Activated CD4-positive, alpha-beta T cell treated with anti-CD3 and anti-CD28 coated beads for 36 hours (primary cell): ENCODE measurements around the gene KCNRG. TPM values are rescaled to one million over a fixed set of nuclear protein-coding genes. Genes with fewer than 3 reads are reported as not detected.

Experiments
- ATAC-seq: fragments of 200-7000 bp; cut with Tn5 transposase; one replicate; pipeline ENCODE4 v1.10.0; 2021; ENCODE audit warnings: mild to moderate bottlenecking, moderate library complexity
- CTCF ChIA-PET: fragments of 350-600 bp; sonication (Branson Sonifier 250); formaldehyde crosslinking; loops from one replicate; lab custom pipeline; 2021; ENCODE audit warnings: antibody characterized with exemption; lab: Charles Lee
- POLR2A ChIA-PET: fragments of 350-600 bp; sonication (Branson Sonifier 250); formaldehyde crosslinking; loops from one replicate; lab custom pipeline; 2021; ENCODE audit warnings: antibody characterized with exemption, inconsistent platforms; lab: Charles Lee
- DNase-seq: peaks from one replicate; pipeline ENCODE4 v3.0.0-alpha.2; 2020
- H3K27ac Mint-ChIP-seq: one replicate; pipeline ENCODE4 v1.8.0; 2021; ENCODE audit warnings: mixed read lengths
- H3K27me3 Mint-ChIP-seq: one replicate; pipeline ENCODE4 v1.8.0; 2021; ENCODE audit warnings: mixed read lengths
- H3K36me3 Mint-ChIP-seq: one replicate; pipeline ENCODE4 v1.8.0; 2021; ENCODE audit warnings: low read depth, mixed read lengths
- H3K4me1 Mint-ChIP-seq: one replicate; pipeline ENCODE4 v1.8.0; 2021; ENCODE audit warnings: mixed read lengths
- H3K4me3 Mint-ChIP-seq: one replicate; pipeline ENCODE4 v1.8.0; 2021; ENCODE audit warnings: mild to moderate bottlenecking, moderate library complexity, mixed read lengths
- H3K9me3 Mint-ChIP-seq: one replicate; pipeline ENCODE4 v1.8.0; 2021; ENCODE audit warnings: low read depth, mixed read lengths
- intact Hi-C, 2 experiments: fragments of 100-400 bp; cut with DNase I in 1 of 2; cut with micrococcal nuclease in 1 of 2; formaldehyde crosslinking; loops; one replicate each; pipeline versions ENCODE4 v1.14.2 to v1.15.1; 2022 to 2024; cut with DNase I, micrococcal nuclease
- total RNA-seq, 2 experiments: library from RNA; stranded (reverse); gene quantifications; one replicate each; pipeline ENCODE4 v1.2.3, GENCODE V29; 2021

KCNRG gene
- total RNA-seq, 2 experiments from 2014 or later = 0.11 to 0.12 TPM

DNA sequence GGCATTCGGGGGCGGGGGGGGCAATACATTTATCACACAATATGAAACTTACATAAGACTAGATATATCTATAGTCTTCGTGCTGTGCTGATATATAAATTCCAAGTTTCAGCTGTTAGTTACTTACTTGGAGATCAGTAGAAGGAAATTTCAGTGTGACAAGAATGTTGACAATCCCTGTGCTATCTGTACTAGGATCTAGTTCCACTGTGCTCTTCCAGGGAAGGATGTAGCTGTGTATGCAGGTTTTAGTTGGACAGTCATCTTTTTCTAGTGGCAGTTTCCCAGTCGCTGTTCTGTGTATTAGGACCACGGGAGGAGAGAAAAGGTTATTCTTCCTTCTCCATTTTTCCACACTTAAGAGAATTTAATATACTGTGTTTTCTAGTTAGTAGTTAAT lies 21.6 kb upstream of the KCNRG start:
- Mint-ChIP-seq H3K27ac (no peak overlapping the region), H3K27me3 (no peaks in the 10 kb centered on the region), H3K4me1 (peaks cover 15% of the 10 kb centered on the region), H3K9me3 (no peaks in the 10 kb centered on the region), H3K4me3 (no peak overlapping the region), H3K36me3 (peaks cover 8% of the 10 kb centered on the region)
- CTCF ChIA-PET = no interaction called here
- POLR2A ChIA-PET = interaction anchor here (0.7 kb wide), 1 partner anchor 113 kb away, joined by 3 read pairs; no protein-coding TSS in a partner anchor
- intact Hi-C loops = no loop called here
- no peak for DNase-seq
- ATAC-seq = no peak

DNA sequence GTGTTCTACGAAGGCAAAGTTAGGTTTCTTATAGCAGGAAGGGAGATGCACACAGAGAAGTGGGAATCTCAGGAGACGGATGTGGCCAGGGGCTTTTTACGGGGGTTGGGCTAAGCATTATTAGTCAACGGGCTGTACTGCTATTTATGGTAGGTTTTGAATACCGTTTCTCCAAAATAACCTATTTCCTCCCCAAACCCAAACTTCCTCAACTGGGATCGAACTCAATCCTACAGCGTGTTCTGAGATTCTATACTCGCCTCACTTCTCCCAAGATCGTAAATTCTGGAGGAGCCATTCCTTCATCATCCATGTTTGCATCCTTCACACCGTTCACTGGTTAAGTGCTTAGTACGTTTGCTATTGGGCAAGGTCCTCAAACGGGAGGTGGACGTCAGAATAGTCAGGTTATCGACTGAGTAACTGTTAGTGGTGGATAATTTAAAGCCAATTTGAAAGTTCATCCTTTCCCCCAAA lies 19.6 kb upstream of the KCNRG start:
- ATAC-seq (no peak), DNase-seq (no peak)
- Mint-ChIP-seq H3K4me1 (peaks cover 34% of the 10 kb centered on the region), H3K9me3 (no peaks in the 10 kb centered on the region), H3K36me3 (peaks cover 19% of the 10 kb centered on the region), H3K4me3 (peak overlapping the region; percentile 77), H3K27ac (peak overlapping the region; percentile 21), H3K27me3 (no peaks in the 10 kb centered on the region)
- CTCF ChIA-PET = interaction anchor here (2.7 to 3.1 kb wide), 2 partner anchors 59 to 916 kb away, joined by 9 to 10 read pairs; partner anchors contain the start of gene SPRYD7
- intact Hi-C loops = loop anchor here (1.0 to 5.0 kb wide), 11 partner anchors 59 to 1807 kb away; partner anchors contain the start of genes CAB39L (in 1 of the 2), DHRS12 (in 1 of the 2), EBPL (in 1 of the 2) and INTS6 (in 1 of the 2)
- POLR2A ChIA-PET = no interaction called here

DNA sequence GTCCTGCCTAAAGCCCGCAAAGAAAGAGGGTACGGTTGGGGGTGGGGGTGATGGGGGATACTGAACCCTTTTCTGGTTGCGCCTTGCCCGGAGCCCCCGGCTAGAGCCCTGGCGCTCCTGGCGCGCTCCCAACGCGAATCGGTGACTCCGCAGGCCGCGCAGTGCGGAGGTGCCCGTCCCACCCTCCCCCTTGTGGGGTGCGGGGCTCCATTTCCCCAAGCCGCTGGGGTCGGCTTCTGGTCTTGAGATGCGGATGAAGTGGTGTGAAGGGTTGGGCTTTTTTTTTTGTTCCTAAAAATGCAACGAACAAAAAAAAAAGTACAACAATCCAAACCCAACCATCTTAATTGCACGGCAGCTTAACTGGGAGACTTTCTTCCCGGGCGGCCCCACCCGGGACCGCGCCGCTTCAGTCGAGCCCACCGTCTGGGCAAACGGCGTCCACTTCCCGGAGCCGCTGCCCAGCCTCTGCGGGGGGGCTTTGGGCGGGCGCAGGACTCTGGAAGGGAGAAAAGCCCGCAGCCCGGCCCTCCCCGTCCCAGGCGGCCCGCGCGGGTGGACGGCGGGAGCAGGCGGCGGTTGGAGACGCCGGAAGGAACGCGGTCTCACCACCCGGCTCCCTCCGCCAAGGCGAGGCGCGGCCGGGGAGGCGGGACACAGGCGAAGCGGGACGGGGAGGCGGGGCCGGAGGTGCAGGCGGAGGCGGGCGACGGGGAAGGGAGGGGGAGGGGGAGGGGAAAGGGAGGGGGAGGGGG lies 18.9 kb upstream of the KCNRG start:
- intact Hi-C loops = loop anchor here (1.0 to 5.0 kb wide), 11 partner anchors 60 to 1806 kb away; partner anchors contain the start of genes CAB39L (in 1 of the 2), DHRS12 (in 1 of the 2), EBPL (in 1 of the 2) and INTS6 (in 1 of the 2)
- ChIA-PET POLR2A (interaction anchor here (1.0 to 1.5 kb wide), 9 partner anchors 79 to 430 kb away, joined by 3 to 16 read pairs (median 5); partner anchors contain the start of gene KPNA3), CTCF (interaction anchor here (0.6 to 3.8 kb wide), 20 partner anchors 16 to 915 kb away, joined by 3 to 29 read pairs (median 5); partner anchors contain the start of genes KCNRG, RNASEH2B and SPRYD7)
- DNase-seq (peak; percentile 93), ATAC-seq (peak; percentile 64)
- Mint-ChIP-seq H3K27ac (no peak overlapping the region), H3K4me3 (peak overlapping the region; percentile 77), H3K4me1 (peaks cover 40% of the 10 kb centered on the region), H3K27me3 (no peaks in the 10 kb centered on the region), H3K36me3 (peaks cover 21% of the 10 kb centered on the region), H3K9me3 (no peaks in the 10 kb centered on the region)

DNA sequence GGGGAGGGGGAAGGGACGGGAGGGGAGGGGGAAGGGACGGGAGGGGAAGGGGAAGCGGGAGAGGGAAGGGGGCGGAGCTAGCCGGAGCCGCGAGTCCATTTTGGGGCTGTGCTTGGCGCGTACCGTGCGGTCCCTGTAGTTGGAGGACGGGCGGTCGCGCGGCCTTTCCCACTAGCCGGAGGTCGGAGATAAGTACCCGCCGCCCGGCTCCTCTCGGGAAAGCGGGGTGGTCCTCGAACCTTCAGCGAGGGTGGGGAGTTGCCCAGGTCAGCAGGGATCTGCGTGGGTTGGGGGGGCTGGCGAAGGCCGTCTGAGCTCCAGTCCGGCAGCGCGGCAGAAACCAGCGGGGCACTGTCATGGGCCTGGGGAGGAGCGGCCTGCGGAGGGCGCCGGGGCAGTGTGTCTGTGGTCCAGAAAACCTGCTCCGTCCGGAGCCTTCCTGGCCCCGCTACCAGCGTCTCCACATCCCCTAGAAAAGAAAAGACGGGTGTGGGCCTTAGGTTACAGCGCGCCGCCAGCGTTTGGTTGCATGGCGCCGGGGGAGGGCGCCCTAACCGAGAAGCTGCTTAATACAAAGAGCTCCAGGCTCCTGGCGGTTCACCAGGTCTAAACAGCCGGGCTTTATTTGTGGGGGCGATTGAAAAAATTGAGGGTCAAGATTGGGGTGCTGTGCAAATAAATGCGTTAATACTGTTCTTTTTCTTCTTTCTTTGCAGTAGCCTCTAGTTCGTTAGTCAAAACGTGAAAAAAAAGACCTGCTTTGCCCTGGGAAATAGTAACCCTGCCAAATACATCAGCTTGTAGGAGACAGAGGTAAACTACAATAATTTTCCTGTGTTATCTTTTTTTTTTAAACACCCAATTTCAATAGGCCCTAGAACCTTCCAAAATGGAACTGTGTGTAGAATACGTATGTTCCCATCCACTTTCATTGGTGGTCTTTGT lies 18.0 kb upstream of the KCNRG start, which contains the start of gene TRIM13:
Gene TRIM13 (plus strand): TSS at position 92 of the 945 bp plus-strand sequence. CDS start 14,899 bp downstream, outside the sequence.
- H3K36me3 Mint-ChIP-seq = peaks cover 23% of the 10 kb centered on the region
- H3K27ac Mint-ChIP-seq = peak within 1 kb of the TSS; percentile 76
- CTCF ChIA-PET = interaction anchor here (0.6 to 3.8 kb wide), 33 partner anchors 9 to 915 kb away, joined by 3 to 29 read pairs (median 4); partner anchors contain the start of genes KCNRG, KPNA3, PHF11 and RNASEH2B
- intact Hi-C loops = loop anchor here (1.0 to 5.0 kb wide), 16 partner anchors 61 to 1805 kb away; partner anchors contain the start of genes SPRYD7 (in 2 of the 2), CAB39L (in 1 of the 2), DHRS12 (in 1 of the 2) and EBPL (in 1 of the 2)
- no peaks in the 10 kb centered on the region for H3K9me3 Mint-ChIP-seq
- H3K27me3 Mint-ChIP-seq = no peaks in the 10 kb centered on the region
- ATAC-seq = peak; percentile 86
- H3K4me3 Mint-ChIP-seq = peak within 1 kb of the TSS; percentile 77
- peaks cover 47% of the 10 kb centered on the region for H3K4me1 Mint-ChIP-seq
- peak; percentile 90 for DNase-seq
- POLR2A ChIA-PET = interaction anchor here (0.6 to 1.5 kb wide), 19 partner anchors 17 to 918 kb away, joined by 3 to 16 read pairs (median 5); partner anchors contain the start of genes KPNA3 and SPRYD7

DNA sequence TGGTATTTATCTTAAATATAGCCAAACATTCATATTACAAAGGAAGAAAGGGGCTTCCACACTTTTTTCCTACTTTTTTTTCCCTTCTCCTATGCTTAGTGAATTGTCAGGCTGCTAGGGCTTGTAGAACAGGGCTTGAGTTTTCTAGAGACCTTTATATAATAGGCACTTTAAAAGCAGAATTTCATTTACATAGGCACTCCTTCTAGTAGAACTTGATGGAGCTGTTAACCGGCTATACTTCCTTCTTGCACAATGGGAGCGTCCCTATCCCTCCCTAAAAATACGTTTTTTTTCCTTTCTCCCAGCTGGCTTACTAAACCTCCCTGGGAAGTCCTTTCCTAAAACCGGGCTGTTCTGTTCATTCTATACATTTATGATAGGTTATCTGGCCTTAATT lies 17.3 kb upstream of the KCNRG start:
- CTCF ChIA-PET = interaction anchor here (0.8 to 3.8 kb wide), 22 partner anchors 9 to 914 kb away, joined by 3 to 29 read pairs (median 5); partner anchors contain the start of genes KCNRG, KPNA3, RNASEH2B and SPRYD7
- DNase-seq = no peak

DNA sequence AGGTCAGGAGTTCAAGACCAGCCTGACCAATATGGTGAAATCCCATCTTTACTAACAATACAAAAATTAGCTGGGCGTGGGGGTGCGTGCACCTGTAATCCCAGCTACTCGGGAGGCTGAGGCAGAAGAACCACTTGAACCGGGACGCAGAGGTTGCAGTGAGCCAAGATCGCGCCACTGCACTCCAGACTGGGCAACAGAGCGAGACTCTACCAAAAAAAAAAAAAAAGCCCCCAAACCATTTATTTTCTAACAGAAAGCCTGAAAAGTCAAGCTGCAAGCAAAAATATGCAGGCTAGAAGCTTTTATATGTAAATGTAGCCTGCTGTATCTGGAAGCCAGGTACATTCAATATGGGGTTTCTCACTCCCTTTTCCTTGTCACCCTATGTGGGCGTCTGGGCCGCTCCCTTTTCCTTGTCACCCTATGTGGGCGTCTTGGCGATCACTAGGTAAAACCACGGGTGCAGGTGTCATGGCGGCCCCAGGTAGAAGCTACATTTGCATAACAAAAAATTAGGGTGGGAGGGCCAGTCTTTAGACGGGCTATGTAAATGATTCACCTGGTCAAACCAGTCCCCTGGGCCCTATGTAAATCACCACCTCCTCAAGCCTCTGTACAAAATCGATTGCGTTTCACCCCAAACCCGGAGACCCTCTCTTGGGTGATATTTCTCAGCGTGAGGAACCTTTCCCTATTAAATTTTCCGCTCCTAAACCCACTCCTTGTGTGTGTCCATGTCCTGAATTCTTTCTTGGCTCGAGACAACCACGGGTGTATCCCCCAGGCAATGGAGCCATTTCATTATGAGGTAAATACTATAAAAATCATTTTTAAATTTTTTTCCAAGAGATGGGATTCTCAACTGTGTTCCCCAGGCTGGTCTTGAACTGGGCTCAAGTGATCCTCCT lies 16.3 kb upstream of the KCNRG start:
- DNase-seq = peak; percentile 22
- ATAC-seq = no peak
- Mint-ChIP-seq H3K27ac (no peak overlapping the region), H3K4me3 (peak overlapping the region; percentile 77), H3K27me3 (no peaks in the 10 kb centered on the region), H3K4me1 (peaks cover 52% of the 10 kb centered on the region), H3K9me3 (no peaks in the 10 kb centered on the region), H3K36me3 (peaks cover 26% of the 10 kb centered on the region)
- intact Hi-C loops = loop anchor here (5.0 kb wide), 5 partner anchors 238 to 1803 kb away; partner anchors contain the start of gene DHRS12 (in 1 of the 2)
- POLR2A ChIA-PET = interaction anchor here (0.6 to 1.0 kb wide), 2 partner anchors 105 to 1155 kb away, joined by 3 read pairs; no protein-coding TSS in a partner anchor
- CTCF ChIA-PET = interaction anchor here (0.6 to 3.8 kb wide), 6 partner anchors 11 to 913 kb away, joined by 3 to 29 read pairs (median 7); partner anchors contain the start of gene SPRYD7

More for the DNA sequence above, 17.3 kb upstream of the KCNRG start:
- peaks cover 23% of the 10 kb centered on the region for H3K36me3 Mint-ChIP-seq
- ATAC-seq = no peak
- H3K4me3 Mint-ChIP-seq = peak overlapping the region; percentile 77
- no peaks in the 10 kb centered on the region for H3K9me3 Mint-ChIP-seq
- H3K27ac Mint-ChIP-seq = peak overlapping the region; percentile 73
- intact Hi-C loops = loop anchor here (1.0 to 5.0 kb wide), 16 partner anchors 62 to 1804 kb away; partner anchors contain the start of genes CAB39L (in 1 of the 2), DHRS12 (in 1 of the 2), EBPL (in 1 of the 2) and INTS6 (in 1 of the 2)
- POLR2A ChIA-PET = interaction anchor here (0.6 to 1.5 kb wide), 16 partner anchors 61 to 917 kb away, joined by 3 to 16 read pairs (median 5); partner anchors contain the start of genes KPNA3 and SPRYD7
- H3K27me3 Mint-ChIP-seq = no peaks in the 10 kb centered on the region
- H3K4me1 Mint-ChIP-seq = peaks cover 48% of the 10 kb centered on the region

DNA sequence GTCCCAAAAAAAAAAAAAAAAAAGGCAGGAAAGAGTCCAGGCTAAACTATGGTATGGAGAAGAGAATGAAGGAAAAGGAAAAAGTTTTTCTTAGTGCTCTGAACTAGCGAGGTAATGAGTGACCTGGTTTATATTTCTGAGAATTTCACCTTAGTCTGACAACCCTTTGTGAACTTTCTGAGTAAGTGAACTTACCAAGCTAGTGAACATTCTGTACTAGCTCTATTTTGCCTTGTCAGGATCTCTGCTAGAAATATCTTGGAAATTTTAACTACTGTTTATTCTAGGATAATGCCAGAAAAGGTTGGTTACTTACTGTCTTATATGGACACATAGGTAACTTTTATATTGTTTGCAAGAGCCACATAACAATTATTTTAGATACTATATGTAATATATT lies 14.0 kb upstream of the KCNRG start:
- H3K9me3 Mint-ChIP-seq = no peaks in the 10 kb centered on the region
- no peak overlapping the region for H3K27ac Mint-ChIP-seq
- POLR2A ChIA-PET = no interaction called here
- ATAC-seq (no peak), DNase-seq (no peak)
- no peak overlapping the region for H3K4me3 Mint-ChIP-seq
- peaks cover 40% of the 10 kb centered on the region for H3K36me3 Mint-ChIP-seq
- CTCF ChIA-PET = interaction anchor here (1.3 to 2.2 kb wide), 2 partner anchors 11 to 84 kb away, joined by 3 to 5 read pairs; no protein-coding TSS in a partner anchor
- intact Hi-C loops = no loop called here
- peaks cover 54% of the 10 kb centered on the region for H3K4me1 Mint-ChIP-seq
- H3K27me3 Mint-ChIP-seq = no peaks in the 10 kb centered on the region

DNA sequence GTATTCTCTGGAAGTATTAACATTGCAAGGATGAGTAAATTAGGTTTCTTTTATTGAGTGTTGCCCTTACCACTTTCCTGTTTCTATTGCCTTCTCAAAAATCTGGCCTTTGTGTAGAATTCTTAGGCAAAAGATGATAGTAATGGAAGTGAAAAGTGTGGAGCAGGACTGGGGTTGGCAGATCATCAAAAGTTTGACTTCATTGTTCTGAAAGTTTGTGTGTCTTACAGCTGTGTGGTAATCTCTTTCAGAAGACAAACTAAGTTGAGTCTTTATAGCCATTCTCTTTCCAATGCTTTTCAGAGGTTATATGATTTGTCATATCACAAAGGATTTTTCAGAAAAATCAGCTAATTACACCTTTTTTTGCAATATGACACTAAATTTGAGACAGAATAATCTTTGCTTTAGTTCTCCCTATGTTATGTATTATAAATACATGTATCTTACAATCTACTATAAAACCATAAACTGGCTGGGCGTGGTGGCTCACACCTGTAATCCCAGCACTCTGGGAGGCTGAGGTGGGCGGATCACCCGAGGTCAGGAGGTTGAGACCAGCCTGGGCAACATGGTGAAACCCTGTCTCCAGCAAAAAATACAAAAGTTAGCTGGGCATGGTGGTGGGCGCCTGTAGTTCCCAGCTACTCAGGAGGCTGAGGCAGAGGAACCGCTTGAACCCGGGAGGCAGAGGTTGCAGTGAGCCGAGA lies 8.7 kb upstream of the KCNRG start:
- no peak for DNase-seq
- no peak for ATAC-seq
- H3K27me3 Mint-ChIP-seq = no peaks in the 10 kb centered on the region
- intact Hi-C loops = no loop called here
- H3K36me3 Mint-ChIP-seq = peaks cover 51% of the 10 kb centered on the region
- CTCF ChIA-PET = interaction anchor here (0.5 to 1.4 kb wide), 2 partner anchors 9 to 55 kb away, joined by 3 to 6 read pairs; no protein-coding TSS in a partner anchor
- no peaks in the 10 kb centered on the region for H3K9me3 Mint-ChIP-seq
- H3K4me3 Mint-ChIP-seq = no peak overlapping the region
- POLR2A ChIA-PET = no interaction called here
- peaks cover 25% of the 10 kb centered on the region for H3K4me1 Mint-ChIP-seq
- no peak overlapping the region for H3K27ac Mint-ChIP-seq

DNA sequence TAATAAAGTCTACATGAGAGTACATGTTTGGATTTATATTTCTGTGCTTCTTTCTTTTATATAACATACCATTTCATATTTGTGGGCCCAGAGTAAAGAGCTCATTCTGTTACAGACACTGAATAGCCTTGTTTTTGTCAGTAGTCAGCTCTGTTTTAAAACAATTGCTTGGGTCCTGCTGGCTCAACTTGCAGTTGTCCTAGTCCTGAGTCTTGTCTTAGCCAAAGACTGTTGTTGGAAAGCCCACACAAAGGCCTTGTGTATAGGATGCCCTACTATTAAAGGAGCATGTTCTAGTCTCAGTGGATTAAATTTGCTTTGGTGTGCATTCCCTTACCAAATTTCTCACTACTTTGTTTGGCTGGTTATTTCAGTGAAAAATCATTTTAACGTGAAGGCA lies 3.8 kb upstream of the KCNRG start:
- H3K27ac Mint-ChIP-seq = no peak overlapping the region
- H3K36me3 Mint-ChIP-seq = peaks cover 66% of the 10 kb centered on the region
- H3K27me3 Mint-ChIP-seq = no peaks in the 10 kb centered on the region
- no peaks in the 10 kb centered on the region for H3K9me3 Mint-ChIP-seq
- no peak for ATAC-seq
- DNase-seq = no peak
- intact Hi-C loops = no loop called here
- H3K4me3 Mint-ChIP-seq = no peak overlapping the region
- H3K4me1 Mint-ChIP-seq = peaks cover 28% of the 10 kb centered on the region
- POLR2A ChIA-PET = no interaction called here
- CTCF ChIA-PET = interaction anchor here (0.6 to 1.5 kb wide), 2 partner anchors 10 to 421 kb away, joined by 3 read pairs; no protein-coding TSS in a partner anchor
